Esophagus squamous epithelium (tissue), 4 donors: ENCODE data around the gene TMEM101.

ENCODE experiments used
- CTCF ChIP-seq, 6 experiments: fragments of 450-650 bp in 4 of 6; fragments of 200-600 bp in 2 of 6; sonication (generic) in 2 of 6; IDR thresholded peaks; one replicate each; pipeline ENCODE4 v1.5.1; 2016 to 2019; ENCODE audit warnings: antibody characterized with exemption in 6 of 6, mild to moderate bottlenecking in 4 of 6, moderate library complexity in 4 of 6
- POLR2A ChIP-seq, 4 donors: fragments of 450-650 bp; IDR thresholded peaks; one replicate each; pipeline ENCODE4 v1.6.1; 2017; ENCODE audit warnings: antibody characterized with exemption in 4 of 4, mild to moderate bottlenecking in 4 of 4, moderate library complexity in 3 of 4

GRCh38 chr17:44033861-44034408 lies 19.2 kb upstream of the TMEM101 start:
- TF ChIP-seq CTCF (IDR thresholded peaks at IDR 0.05) (no peak), POLR2A (IDR thresholded peaks at IDR 0.05) (no peak)
